Fibroblast of skin of left biceps (primary cell): Measurements from ENCODE around the gene DLG1.
A peak's percentile ranks its signal among the peaks of the same experiment; 100 is the strongest.
"Not testable (repeated sequence)": the region's sequence is repeated elsewhere in the genome, so short reads cannot be mapped to it uniquely, and the experiment has no call there.

Source experiments
- DNase-seq, 2 experiments: peaks; one replicate each; pipeline ENCODE4 v3.0.0-alpha.2; 2013; ENCODE audit warnings: low read depth in 2 of 2

Gene DLG1

GRCh38 chr3:197104738-197105137, 193.7 kb downstream of the DLG1 start:
- no peak for DNase-seq

GRCh38 chr3:197103766-197104165, 194.6 kb downstream of the DLG1 start:
- DNase-seq = no peak

GRCh38 chr3:197093871-197094270, 204.5 kb downstream of the DLG1 start:
- DNase-seq = no peak

GRCh38 chr3:197088370-197088769, 210.0 kb downstream of the DLG1 start:
- no peak for DNase-seq

GRCh38 chr3:197085137-197085536, 213.3 kb downstream of the DLG1 start:
- no peak for DNase-seq

- peak; percentile 26 to 37 for DNase-seq
Measured at GRCh38 chr3:197083486-197083885, 214.9 kb downstream of the DLG1 start.

GRCh38 chr3:197082871-197083270, 215.5 kb downstream of the DLG1 start:
- DNase-seq = peak in 1 of 2 experiments; percentile 10

GRCh38 chr3:197080344-197080743, 218.1 kb downstream of the DLG1 start:
- DNase-seq = no peak

- no peak for DNase-seq
Measured at GRCh38 chr3:197076415-197076814, 222.0 kb downstream of the DLG1 start.

- no peak for DNase-seq
Measured at GRCh38 chr3:197068077-197068476, 230.3 kb downstream of the DLG1 start.

GRCh38 chr3:197064771-197065170, 233.6 kb downstream of the DLG1 start:
- DNase-seq = no peak

- no peak for DNase-seq
Measured at GRCh38 chr3:197062446-197062845, 236.0 kb downstream of the DLG1 start.

- not testable (repeated sequence) for DNase-seq
Measured at GRCh38 chr3:197051637-197052036, 246.8 kb downstream of the DLG1 start.

- no peak for DNase-seq
Measured at GRCh38 chr3:197050511-197050910, 247.9 kb downstream of the DLG1 start.

GRCh38 chr3:197042539-197042938, 255.9 kb downstream of the DLG1 start:
- no peak for DNase-seq

GRCh38 chr3:197041875-197042488, 256.4 kb downstream of the DLG1 start:
- DNase-seq = no peak

- no peak for DNase-seq
Measured at GRCh38 chr3:197040658-197041057, 257.8 kb downstream of the DLG1 start.

GRCh38 chr3:197038679-197039462, 259.5 kb downstream of the DLG1 start:
- DNase-seq = no peak

GRCh38 chr3:197035577-197035976, 262.8 kb downstream of the DLG1 start:
- DNase-seq = no peak

- DNase-seq = not testable (repeated sequence)
Measured at GRCh38 chr3:197034778-197035177, 263.6 kb downstream of the DLG1 start.

- DNase-seq = not testable (repeated sequence)
Measured at GRCh38 chr3:197033764-197034163, 264.6 kb downstream of the DLG1 start.

- peak; percentile 85 to 86 for DNase-seq
Measured at GRCh38 chr3:197031315-197032285, 266.8 kb downstream of the DLG1 start.
